WTC11 (cell line): Measurements from ENCODE around the gene PRSS38. TPM values are rescaled to one million over a fixed set of nuclear protein-coding genes. Genes with fewer than 3 reads are reported as not detected.

Experiments used
- ATAC-seq: fragments of 200-7000 bp; cut with Tn5 transposase; 2 replicates; pipeline ENCODE4 v1.10.0; 2021; ENCODE audit warnings: mild to moderate bottlenecking, moderate library complexity
- CTCF ChIA-PET: fragments of 300-600 bp; sonication (Branson Sonifier 250); formaldehyde crosslinking; loops from one replicate; lab custom pipeline; 2021; ENCODE audit warnings: antibody characterized with exemption; lab: Charles Lee
- POLR2A ChIA-PET: fragments of 350-600 bp; sonication (Branson Sonifier 250); formaldehyde crosslinking; loops from one replicate; lab custom pipeline; 2021; ENCODE audit warnings: antibody characterized with exemption; lab: Charles Lee
- DNase-seq: peaks from one replicate; pipeline ENCODE4 v3.0.0; 2021; ENCODE audit warnings: low spot score
- H3K27ac Mint-ChIP-seq: 2 replicates; pipeline ENCODE4 v1.8.0; 2021; ENCODE audit warnings: mixed read lengths
- H3K27me3 Mint-ChIP-seq: 2 replicates; pipeline ENCODE4 v1.8.0; 2021; ENCODE audit warnings: low read depth, mild to moderate bottlenecking, moderate library complexity, mixed read lengths
- H3K36me3 Mint-ChIP-seq: 2 replicates; pipeline ENCODE4 v1.8.0; 2021; ENCODE audit warnings: mixed read lengths
- H3K4me1 Mint-ChIP-seq: 2 replicates; pipeline ENCODE4 v1.8.0; 2022; ENCODE audit warnings: mixed read lengths
- H3K4me3 Mint-ChIP-seq: 2 replicates; pipeline ENCODE4 v1.8.0; 2021; ENCODE audit warnings: mild to moderate bottlenecking, moderate library complexity, mixed read lengths
- H3K9me3 Mint-ChIP-seq: 2 replicates; pipeline ENCODE4 v1.8.0; 2021; ENCODE audit warnings: mixed read lengths
- ARID4B ChIP-seq: sonication (generic); formaldehyde crosslinking; IDR thresholded peaks from 2 replicates; pipeline ENCODE4 v1.8.0; 2023; ENCODE audit warnings: missing genetic modification reagents, mild to moderate bottlenecking, borderline replicate concordance
- ATF1 ChIP-seq: sonication (generic); formaldehyde crosslinking; IDR thresholded peaks from 2 replicates; pipeline ENCODE4 v1.8.1; 2023; ENCODE audit warnings: mild to moderate bottlenecking, moderate library complexity, missing genetic modification reagents
- CREM ChIP-seq: sonication (generic); formaldehyde crosslinking; IDR thresholded peaks from 2 replicates; pipeline ENCODE4 v1.8.1; 2022; ENCODE audit warnings: mild to moderate bottlenecking, missing genetic modification reagents, moderate library complexity
- CTCF ChIP-seq: fragments of 200-600 bp; IDR thresholded peaks from 2 replicates; pipeline ENCODE4 v1.8.0; 2022; ENCODE audit warnings: antibody characterized with exemption
- E2F1 ChIP-seq: sonication (generic); formaldehyde crosslinking; IDR thresholded peaks from 2 replicates; pipeline ENCODE4 v1.8.0; 2022; ENCODE audit warnings: mild to moderate bottlenecking, missing genetic modification reagents
- E2F4 ChIP-seq: sonication (generic); formaldehyde crosslinking; IDR thresholded peaks from 2 replicates; pipeline ENCODE4 v1.8.1; 2022; ENCODE audit warnings: low read depth, mild to moderate bottlenecking, moderate library complexity, missing genetic modification reagents, borderline replicate concordance
- ELF4 ChIP-seq: sonication (generic); formaldehyde crosslinking; IDR thresholded peaks from 2 replicates; pipeline ENCODE4 v1.8.1; 2022; ENCODE audit warnings: low read depth, mild to moderate bottlenecking, moderate library complexity, missing genetic modification reagents
- MYBL2 ChIP-seq: sonication (generic); formaldehyde crosslinking; IDR thresholded peaks from 2 replicates; pipeline ENCODE4 v1.8.1; 2023; ENCODE audit warnings: mild to moderate bottlenecking, moderate library complexity, missing genetic modification reagents
- NR2C2 ChIP-seq: sonication (generic); formaldehyde crosslinking; IDR thresholded peaks from 2 replicates; pipeline ENCODE4 v1.8.0; 2022; ENCODE audit warnings: mild to moderate bottlenecking, missing genetic modification reagents
- NR3C1 ChIP-seq: sonication (generic); formaldehyde crosslinking; conservative IDR thresholded peaks from 2 replicates; pipeline ENCODE4 v1.8.1; 2023; ENCODE audit warnings: low read depth, mild to moderate bottlenecking, missing genetic modification reagents
- PRDM15 ChIP-seq: sonication (generic); formaldehyde crosslinking; IDR thresholded peaks from 2 replicates; pipeline ENCODE4 v1.8.0; 2022; ENCODE audit warnings: missing genetic modification reagents
- STAT6 ChIP-seq: sonication (generic); formaldehyde crosslinking; conservative IDR thresholded peaks from 2 replicates; pipeline ENCODE4 v1.8.1; 2023; ENCODE audit warnings: mild to moderate bottlenecking, low read depth, missing genetic modification reagents, moderate library complexity
- TEAD1 ChIP-seq: sonication (generic); formaldehyde crosslinking; IDR thresholded peaks from 2 replicates; pipeline ENCODE4 v1.8.0; 2022; ENCODE audit warnings: mild to moderate bottlenecking, missing genetic modification reagents
- ZBTB43 ChIP-seq: sonication (generic); formaldehyde crosslinking; IDR thresholded peaks from 2 replicates; pipeline ENCODE4 v1.8.1; 2023; ENCODE audit warnings: mild to moderate bottlenecking, missing genetic modification reagents
- ZMAT4 ChIP-seq: fragments of 250-450 bp; sonication (Bioruptor Pico); IDR thresholded peaks from 2 replicates; pipeline ENCODE4 v1.9.0; 2021; ENCODE audit warnings: mild to moderate bottlenecking
- ZNF138 ChIP-seq: sonication (generic); formaldehyde crosslinking; conservative IDR thresholded peaks from 2 replicates; pipeline ENCODE4 v1.8.1; 2022; ENCODE audit warnings: mild to moderate bottlenecking, moderate library complexity, missing genetic modification reagents
- ZNF219 ChIP-seq: sonication (generic); formaldehyde crosslinking; IDR thresholded peaks from 2 replicates; pipeline ENCODE4 v1.8.0; 2023; ENCODE audit warnings: missing genetic modification reagents, mild to moderate bottlenecking, borderline replicate concordance
- ZNF423 ChIP-seq: fragments of 250-450 bp; sonication (Bioruptor Pico); IDR thresholded peaks from 2 replicates; pipeline ENCODE4 v2.1.2; 2022; ENCODE audit warnings: mild to moderate bottlenecking, moderate library complexity
- total RNA-seq: library from RNA; stranded (reverse); gene quantifications from 3 replicates; pipeline ENCODE4 v1.2.3, GENCODE V29; 2021

PRSS38 gene
- total RNA-seq, 1 experiment from 2014 or later, result not detected

- peaks cover 9% of the 10 kb centered on the region for H3K4me1 Mint-ChIP-seq
- no peaks in the 10 kb centered on the region for H3K36me3 Mint-ChIP-seq
- CTCF ChIA-PET, result no interaction called here
- ATAC-seq (no peak), DNase-seq (no peak)
- POLR2A ChIA-PET, result no interaction called here
- TF ChIP-seq ZNF423 (no peak), STAT6 (no peak), NR3C1 (CRISPR knock-in tag) (no peak), CTCF (no peak), E2F1 (CRISPR knock-in tag) (no peak), E2F4 (no peak), ZMAT4 (CRISPR knock-in tag) (no peak), TEAD1 (CRISPR knock-in tag) (no peak), NR2C2 (CRISPR knock-in tag) (no peak), MYBL2 (CRISPR knock-in tag) (no peak), CREM (CRISPR knock-in tag) (no peak), ARID4B (CRISPR knock-in tag) (no peak), PRDM15 (CRISPR knock-in tag) (no peak), ZNF219 (CRISPR knock-in tag) (no peak), ZBTB43 (CRISPR knock-in tag) (no peak), ELF4 (CRISPR knock-in tag) (no peak), ZNF138 (no peak), ATF1 (no peak)
- H3K9me3 Mint-ChIP-seq, result no peaks in the 10 kb centered on the region
- H3K27me3 Mint-ChIP-seq, result no peaks in the 10 kb centered on the region; the same call in 1 of the 2 replicates
- no peak overlapping the region for H3K27ac Mint-ChIP-seq
- H3K4me3 Mint-ChIP-seq, result no peak overlapping the region
Observed at GRCh38 chr1:227889863-227890405, 74.5 kb downstream of the PRSS38 start.
